Panc1 (cell line): Measurements from ENCODE around the gene FXYD4. TPM values are rescaled to one million over a fixed set of nuclear protein-coding genes. Genes with fewer than 3 reads are reported as not detected.

Experiments
- ATAC-seq: fragments of 200-7000 bp; cut with Tn5 transposase; 2 replicates; pipeline ENCODE4 v1.9.1; 2020; ENCODE audit warnings: mild to moderate bottlenecking, moderate library complexity
- BruUV-seq: library from RNA; stranded (reverse); fragments of 400-500 nt; replicated peaks from 2 replicates; lab custom pipeline; 2021; lab: Mats Ljungman, UMichigan
- CTCF ChIA-PET: fragments of 300-600 bp; sonication (Branson Sonifier 250); formaldehyde crosslinking; loops from one replicate; lab custom pipeline; 2022; ENCODE audit warnings: antibody characterized with exemption; lab: Charles Lee
- POLR2A ChIA-PET: fragments of 300-600 bp; sonication (Branson Sonifier 250); formaldehyde crosslinking; loops from one replicate; lab custom pipeline; 2022; ENCODE audit warnings: antibody characterized with exemption; lab: Charles Lee
- DNase-seq: peaks from one replicate; pipeline ENCODE4 v3.0.0-alpha.2; 2010; ENCODE audit warnings: low read depth, low spot score
- H3K27ac ChIP-seq: 2 replicates; pipeline ENCODE4 v1.5.1; 2011; ENCODE audit warnings: mild to moderate bottlenecking, low read length, inconsistent platforms
- H3K27me3 ChIP-seq: fragments of 200-500 bp; sonication (Bioruptor generic); 2 replicates; pipeline ENCODE4 v1.6.0; 2014; ENCODE audit warnings: low read length, inconsistent platforms; ENCODE audit not compliant: control insufficient read depth, insufficient read depth
- H3K36me3 ChIP-seq: fragments of 200-500 bp; sonication (Bioruptor generic); 2 replicates; pipeline ENCODE4 v1.5.1; 2014; ENCODE audit warnings: inconsistent platforms, mild to moderate bottlenecking, low read length, moderate library complexity; ENCODE audit not compliant: control insufficient read depth, insufficient read depth
- H3K4me1 ChIP-seq: 2 replicates; pipeline ENCODE4 v1.5.1; 2011; ENCODE audit warnings: inconsistent platforms, mild to moderate bottlenecking, low read length, moderate library complexity; ENCODE audit not compliant: control insufficient read depth, insufficient read depth
- H3K4me3 ChIP-seq, 2 experiments: 2 replicates each; pipeline ENCODE4 v1.5.1; 2011 to 2012; ENCODE audit warnings: low read depth in 2 of 2, low read length in 2 of 2, mild to moderate bottlenecking in 2 of 2, inconsistent platforms in 1 of 2, moderate library complexity in 1 of 2
- H3K9me3 ChIP-seq: fragments of 200-500 bp; sonication (Bioruptor generic); 2 replicates; pipeline ENCODE4 v1.5.1; 2014; ENCODE audit warnings: low read depth, mild to moderate bottlenecking, inconsistent platforms, low read length, moderate library complexity; ENCODE audit not compliant: control insufficient read depth, insufficient read depth
- CTCF ChIP-seq: fragments of 450-650 bp; IDR thresholded peaks from 2 replicates; pipeline ENCODE4 v1.5.1; 2017; ENCODE audit warnings: mild to moderate bottlenecking
- POLR2AphosphoS5 ChIP-seq: IDR thresholded peaks from 2 replicates; pipeline ENCODE4 v1.6.1; 2012; ENCODE audit warnings: mild to moderate bottlenecking, low read depth, low read length, moderate library complexity
- REST ChIP-seq, 2 experiments: IDR thresholded peaks; 2 replicates each; pipeline ENCODE4 v1.6.1; 2011 to 2012; ENCODE audit warnings: low read depth in 2 of 2, control low read depth in 1 of 2, low read length in 1 of 2, mild to moderate bottlenecking in 1 of 2, moderate library complexity in 1 of 2; ENCODE audit not compliant: insufficient read depth in 1 of 2
- SIN3A ChIP-seq: IDR thresholded peaks from 2 replicates; pipeline ENCODE4 v1.6.1; 2012; ENCODE audit warnings: low read depth, mild to moderate bottlenecking, low read length, moderate library complexity, borderline replicate concordance; ENCODE audit not compliant: insufficient read depth
- TCF7L2 ChIP-seq: IDR thresholded peaks from 2 replicates; pipeline ENCODE4 v1.6.1; 2011; ENCODE audit warnings: mild to moderate bottlenecking, low read depth, low read length, inconsistent platforms
- in situ Hi-C: cut with HindIII; loops from 2 replicates; pipeline ENCODE4 v1.10.0; 2016; ENCODE audit warnings: low sequenced_read_pairs, low pct_unique_long_range_greater_than_20kb
- intact Hi-C: fragments of 100-400 bp; cut with micrococcal nuclease; formaldehyde crosslinking; loops from one replicate; pipeline ENCODE4 v1.10.0; 2022; ENCODE audit not compliant: unreplicated experiment
- total RNA-seq: library from RNA; stranded (reverse); gene quantifications from one replicate; pipeline ENCODE4 v1.2.1, GENCODE V29; 2021; ENCODE audit not compliant: unreplicated experiment

FXYD4 gene
- total RNA-seq, 1 experiment from 2014 or later: not detected

GRCh38 chr10:43350686-43351085 lies 20.8 kb upstream of the FXYD4 start:
- DNase-seq (no peak), ATAC-seq (no peak)
- TF ChIP-seq REST (IDR thresholded peaks at IDR 0.05; ENCODE audit: insufficient read depth in 1 of 2, low read depth in 2 of 2, low read length in 1 of 2): no peak
- Histone ChIP-seq H3K27me3 (no peaks in the 10 kb centered on the region), H3K9me3 (no peaks in the 10 kb centered on the region), H3K4me3 (no peak overlapping the region), H3K27ac (no peak overlapping the region), H3K4me1 (peaks cover 15% of the 10 kb centered on the region), H3K36me3 (no peaks in the 10 kb centered on the region)
- BruUV-seq: no TSS peak
- intact Hi-C loops: no loop called here
- POLR2A ChIA-PET: interaction anchor here (0.7 kb wide), 1 partner anchor 51 kb away, joined by 3 read pairs; no protein-coding TSS in a partner anchor
- in situ Hi-C loops: no loop called here
- CTCF ChIA-PET: interaction anchor here (0.7 to 0.9 kb wide), 2 partner anchors 65 to 86 kb away, joined by 3 read pairs; no protein-coding TSS in a partner anchor

GRCh38 chr10:43351301-43351700 lies 20.1 kb upstream of the FXYD4 start:
- ATAC-seq: no peak
- Histone ChIP-seq H3K27ac (no peak overlapping the region), H3K9me3 (no peaks in the 10 kb centered on the region), H3K4me1 (peaks cover 15% of the 10 kb centered on the region), H3K4me3 (no peak overlapping the region), H3K27me3 (no peaks in the 10 kb centered on the region), H3K36me3 (no peaks in the 10 kb centered on the region)
- no peak for DNase-seq
- intact Hi-C loops: no loop called here
- in situ Hi-C loops: no loop called here
- CTCF ChIA-PET: interaction anchor here (0.7 to 0.9 kb wide), 2 partner anchors 66 to 86 kb away, joined by 3 read pairs; no protein-coding TSS in a partner anchor
- POLR2A ChIA-PET: interaction anchor here (0.7 kb wide), 1 partner anchor 52 kb away, joined by 3 read pairs; no protein-coding TSS in a partner anchor
- no TSS peak for BruUV-seq
- TF ChIP-seq CTCF (no peak), TCF7L2 (no peak), REST (IDR thresholded peaks at IDR 0.05; ENCODE audit: insufficient read depth in 1 of 2, low read depth in 2 of 2, low read length in 1 of 2) (no peak), SIN3A (no peak), POLR2AphosphoS5 (no peak)
